Fibroblast of skin of abdomen (primary cell): ENCODE data around the gene PIK3R2.
"Not testable (repeated sequence)": the region's sequence is repeated elsewhere in the genome, so short reads cannot be mapped to it uniquely, and the experiment has no call there.

Experiments used
- DNase-seq: peaks from one replicate; pipeline ENCODE4 v3.0.0-alpha.2; 2013

PIK3R2 gene

GRCh38 chr19:18155095-18156087 is 2.4 kb downstream of the PIK3R2 start:
- DNase-seq, result no peak

GRCh38 chr19:18156268-18156667 is 3.3 kb downstream of the PIK3R2 start:
- no peak for DNase-seq

- DNase-seq, result peak; percentile 73
These were observed 4.0 kb downstream of the PIK3R2 start for GRCh38 chr19:18156841-18157464.

- DNase-seq, result no peak
These were observed 4.6 kb downstream of the PIK3R2 start for GRCh38 chr19:18157465-18158063.

- no peak for DNase-seq
These were observed 5.5 kb downstream of the PIK3R2 start for GRCh38 chr19:18158467-18158866.

GRCh38 chr19:18159059-18159616 is 6.2 kb downstream of the PIK3R2 start:
- not testable (repeated sequence) for DNase-seq

- DNase-seq, result no peak
These were observed 6.8 kb downstream of the PIK3R2 start for GRCh38 chr19:18159810-18160209.

- no peak for DNase-seq
These were observed 7.6 kb downstream of the PIK3R2 start for GRCh38 chr19:18160493-18160970.

- DNase-seq, result peak; percentile 54
These were observed 8.1 kb downstream of the PIK3R2 start for GRCh38 chr19:18160971-18161635.

GRCh38 chr19:18161636-18162002 is 8.7 kb downstream of the PIK3R2 start:
- DNase-seq, result no peak

GRCh38 chr19:18164072-18164471 is 11.1 kb downstream of the PIK3R2 start:
- DNase-seq, result no peak

GRCh38 chr19:18165794-18166544 is 13.0 kb downstream of the PIK3R2 start:
- no peak for DNase-seq

GRCh38 chr19:18167011-18167410 is 14.0 kb downstream of the PIK3R2 start:
- DNase-seq, result no peak

- no peak for DNase-seq
These were observed 15.1 kb downstream of the PIK3R2 start for GRCh38 chr19:18167975-18168645.

GRCh38 chr19:18168673-18169381 is 15.9 kb downstream of the PIK3R2 start:
- DNase-seq, result no peak

GRCh38 chr19:18170714-18171255 is 17.8 kb downstream of the PIK3R2 start:
- no peak for DNase-seq

- no peak for DNase-seq
These were observed 18.8 kb downstream of the PIK3R2 start for GRCh38 chr19:18171605-18172327.

GRCh38 chr19:18172331-18173053 is 19.5 kb downstream of the PIK3R2 start:
- no peak for DNase-seq
